Embryonic facial prominence (tissue), 1 donor: ENCODE results near the gene PDE9A.

Experiments used
- DNase-seq: peaks from one replicate; pipeline ENCODE4 v3.0.0-alpha.2; 2016; ENCODE audit errors: extremely low spot score

PDE9A gene

DNA sequence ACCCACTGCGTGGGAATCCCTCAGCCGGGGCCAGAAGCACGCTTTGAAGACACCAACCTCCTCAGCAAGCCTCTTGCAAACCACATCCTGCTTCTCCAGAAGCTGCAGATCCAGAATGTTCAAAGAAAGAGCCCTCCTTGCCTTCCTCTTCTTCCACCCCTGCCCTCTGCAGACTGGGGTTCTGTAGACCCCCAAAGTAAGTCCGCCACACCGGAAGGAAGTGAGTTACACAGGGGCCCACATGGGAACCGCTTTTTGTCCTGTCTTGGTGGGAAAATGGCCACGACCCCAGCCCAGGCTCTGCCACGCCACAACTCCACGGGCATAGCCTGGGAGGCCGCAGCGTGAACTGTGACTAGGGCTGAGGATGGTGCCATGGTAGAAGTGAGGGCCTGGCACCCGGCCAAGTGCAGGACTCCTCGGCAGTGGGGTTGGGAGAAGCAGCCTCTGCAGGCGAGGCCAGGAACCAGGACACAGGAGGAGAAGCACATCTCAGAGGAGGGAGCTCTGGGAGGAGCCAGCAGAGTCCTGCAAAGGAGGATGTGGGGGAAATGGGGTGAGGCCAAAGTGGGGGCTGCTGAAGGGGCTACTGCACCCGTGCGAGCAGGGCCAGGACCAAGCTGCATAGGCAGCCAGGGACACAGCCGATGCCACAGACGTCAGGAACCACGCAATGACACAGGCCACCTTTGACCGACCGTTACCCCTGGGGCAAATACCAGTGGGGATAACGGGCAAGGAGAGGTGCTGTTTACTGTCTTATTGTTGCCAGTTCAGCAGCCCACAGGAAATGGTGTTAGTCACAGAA is 30.9 kb downstream of the PDE9A start:
- DNase-seq: no peak

DNA sequence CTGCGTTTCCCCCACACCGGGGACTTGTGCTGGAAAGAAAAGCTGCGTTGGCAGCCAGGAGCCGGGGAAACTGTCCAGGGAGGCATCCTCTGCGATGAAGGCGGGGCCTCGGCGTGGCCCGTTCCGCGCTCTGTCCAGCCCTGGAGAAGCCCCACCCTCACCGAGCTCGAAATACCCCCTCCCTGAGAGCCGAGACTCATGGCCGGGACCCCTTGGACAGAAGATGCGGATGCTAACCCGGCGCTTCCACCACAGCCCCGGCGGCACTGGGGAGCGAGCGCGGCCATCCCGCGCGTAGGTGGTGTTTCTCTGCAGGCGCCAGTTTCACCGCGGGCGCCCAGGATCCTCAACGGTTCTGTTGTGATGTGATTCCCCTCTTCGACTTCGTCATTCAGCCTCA is 31.6 kb downstream of the PDE9A start:
- DNase-seq: no peak

DNA sequence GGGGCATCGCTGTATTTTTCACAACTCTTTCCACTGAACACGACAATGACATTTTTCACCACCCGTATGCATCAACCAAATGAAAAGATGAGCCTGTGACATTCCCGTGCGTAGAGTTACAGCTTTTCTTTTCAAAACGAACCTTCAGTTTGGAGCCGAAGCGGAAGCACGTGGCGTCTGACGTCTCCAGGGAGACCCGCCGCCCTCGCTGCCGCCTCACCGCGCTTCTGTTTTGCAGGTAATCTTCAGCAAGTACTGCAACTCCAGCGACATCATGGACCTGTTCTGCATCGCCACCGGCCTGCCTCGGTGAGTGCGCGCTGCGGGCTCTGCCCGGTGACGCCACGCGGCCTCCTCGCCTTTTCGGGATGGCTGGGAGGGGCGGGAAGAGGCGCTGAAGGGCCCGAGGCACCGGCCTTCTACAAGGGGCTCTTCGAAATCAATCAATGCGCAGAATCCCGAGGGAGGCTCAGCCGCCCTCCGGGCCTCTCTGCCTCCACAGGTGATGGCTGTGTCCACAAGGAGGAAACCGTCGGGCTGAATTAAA is 32.6 kb downstream of the PDE9A start:
- no peak for DNase-seq

DNA sequence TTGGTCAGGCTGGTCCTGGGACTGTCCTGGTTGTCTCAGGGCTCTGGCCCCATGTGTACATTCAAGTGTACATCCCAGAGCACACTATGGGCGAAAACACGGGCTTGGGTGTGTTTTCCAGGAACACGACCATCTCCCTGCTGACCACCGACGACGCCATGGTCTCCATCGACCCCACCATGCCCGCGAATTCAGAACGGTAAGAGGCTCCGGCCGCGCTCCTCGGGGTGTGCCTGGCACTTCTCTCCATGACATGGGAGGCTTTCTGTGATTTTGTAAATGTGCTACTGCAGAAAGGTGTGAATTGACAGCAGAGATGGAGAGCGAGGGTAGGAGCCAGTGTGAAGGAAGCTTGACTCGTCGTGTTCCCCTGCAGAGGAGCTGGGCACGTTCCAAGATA is 34.4 kb downstream of the PDE9A start:
- no peak for DNase-seq

DNA sequence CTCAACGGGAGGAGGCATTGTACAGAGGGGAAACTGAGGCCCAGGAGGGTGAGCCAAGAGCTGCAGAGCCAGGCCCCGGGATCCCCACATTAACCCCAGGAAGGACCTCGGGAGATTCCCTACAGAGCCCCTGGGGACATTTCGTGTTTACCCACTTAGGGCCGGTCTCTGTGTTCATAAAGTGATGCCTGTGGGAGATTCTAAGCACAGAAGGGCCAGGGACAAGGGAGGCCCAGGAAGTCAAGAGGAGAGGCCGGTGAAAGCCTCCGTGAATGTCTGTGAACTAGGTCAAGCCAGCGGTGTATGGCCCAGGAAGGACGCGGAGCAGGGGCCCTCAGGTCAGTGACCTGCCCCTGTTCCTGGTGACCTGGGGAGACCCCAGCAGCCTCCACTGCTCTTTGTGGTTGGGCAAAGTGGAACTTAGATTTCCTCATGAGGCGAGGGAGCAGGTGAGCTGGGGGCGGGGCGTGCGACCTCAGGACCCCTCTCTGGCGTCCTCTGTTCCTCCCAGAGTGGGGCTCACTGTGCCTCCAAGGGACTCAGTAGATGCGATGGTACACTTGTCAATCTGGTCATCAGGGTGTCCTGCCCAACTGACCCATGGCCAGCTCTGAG is 34.9 kb downstream of the PDE9A start:
- no peak for DNase-seq

DNA sequence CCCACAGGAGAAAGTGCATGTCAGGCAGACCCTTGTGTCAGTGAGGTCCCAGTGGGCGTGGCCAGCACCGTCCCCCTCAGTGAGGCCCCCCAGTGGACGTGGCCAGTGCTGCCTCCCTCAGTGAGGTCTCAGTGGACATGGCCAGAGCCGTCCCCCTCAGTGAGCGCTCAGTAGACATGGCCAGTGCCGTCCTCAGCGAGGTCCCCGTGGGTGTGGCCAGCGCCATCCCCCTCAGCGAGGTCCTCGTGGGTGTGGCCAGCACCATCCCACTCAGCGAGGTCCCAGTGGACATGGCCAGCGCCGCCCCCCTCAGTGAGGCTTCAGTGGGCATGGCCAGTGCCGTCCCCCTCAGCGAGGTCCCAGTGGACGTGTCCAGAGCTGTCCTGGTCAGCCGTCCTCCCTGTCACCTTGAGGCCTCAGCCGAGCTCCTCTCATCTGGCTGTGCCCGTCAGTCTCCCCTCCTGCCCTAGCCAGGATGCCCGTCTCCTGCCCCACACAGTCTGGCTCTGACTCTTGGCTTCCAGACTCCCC is 35.5 kb downstream of the PDE9A start:
- no peak for DNase-seq

DNA sequence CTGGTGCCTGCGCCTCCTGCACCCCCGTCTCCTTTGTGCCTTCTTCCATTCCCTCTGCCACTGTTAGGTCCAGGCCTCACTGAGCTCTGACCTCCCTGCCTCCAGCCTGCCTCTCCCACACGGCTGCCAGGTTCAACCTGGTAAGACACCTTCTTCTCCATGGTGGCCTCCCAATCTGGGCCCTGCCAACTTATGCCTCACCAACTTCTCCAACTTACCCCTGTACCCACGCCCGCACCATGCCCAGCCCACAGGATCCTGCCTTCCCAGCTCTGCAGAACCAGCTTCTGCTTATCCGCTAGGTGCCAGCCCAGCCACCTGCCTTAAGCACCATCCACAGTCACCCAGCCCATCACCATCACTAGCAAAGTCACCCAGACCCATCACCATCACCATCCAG is 37.2 kb downstream of the PDE9A start:
- no peak for DNase-seq

- no peak for DNase-seq
Observed at GRCh38 chr21:42691901-42692559, 38.6 kb downstream of the PDE9A start.

GRCh38 chr21:42692688-42693087 is 39.3 kb downstream of the PDE9A start:
- DNase-seq: no peak

DNA sequence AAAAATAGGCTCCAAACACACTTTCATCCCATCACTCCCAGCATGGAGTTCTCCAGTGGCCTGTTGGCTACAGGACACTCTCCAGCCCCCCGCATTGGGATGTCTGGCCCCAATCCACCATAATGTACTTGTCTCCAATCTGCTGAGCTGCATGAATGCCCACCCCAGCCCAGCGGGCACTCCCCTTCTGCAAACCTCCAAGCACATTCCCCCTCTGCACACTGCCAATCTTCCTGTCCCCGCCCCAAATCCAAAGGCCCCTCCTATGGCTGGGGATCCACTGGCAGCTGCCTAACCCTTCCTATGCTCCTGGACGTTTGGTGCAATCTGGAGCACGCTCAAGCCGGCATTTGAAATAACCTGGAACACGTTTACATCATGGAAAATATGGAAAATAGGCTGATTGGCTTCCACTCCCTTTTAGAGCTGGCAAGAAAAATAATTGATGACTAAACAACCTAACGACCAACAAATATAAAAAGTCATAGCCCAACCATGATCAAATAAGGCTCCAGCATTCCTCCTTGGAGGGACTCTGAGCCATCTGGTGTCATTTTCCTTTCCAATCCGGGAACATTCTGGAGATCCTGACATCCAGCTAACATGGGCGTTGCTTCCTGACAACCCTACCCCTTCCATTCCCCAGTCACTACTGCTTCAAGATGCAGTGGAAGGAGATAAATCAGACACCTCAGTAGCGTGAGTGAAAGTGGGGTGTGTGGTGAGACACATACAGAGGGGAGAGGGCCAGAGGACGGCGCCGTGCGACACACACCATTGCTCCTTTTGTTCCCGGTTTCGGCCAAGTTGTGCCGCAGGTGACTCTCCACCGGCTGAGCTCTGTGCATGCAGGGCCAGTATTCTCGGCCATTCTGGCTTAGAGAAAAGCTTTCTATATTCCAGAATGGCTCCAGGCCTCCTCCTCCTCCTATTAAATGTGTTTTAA is 41.6 kb downstream of the PDE9A start:
- no peak for DNase-seq

DNA sequence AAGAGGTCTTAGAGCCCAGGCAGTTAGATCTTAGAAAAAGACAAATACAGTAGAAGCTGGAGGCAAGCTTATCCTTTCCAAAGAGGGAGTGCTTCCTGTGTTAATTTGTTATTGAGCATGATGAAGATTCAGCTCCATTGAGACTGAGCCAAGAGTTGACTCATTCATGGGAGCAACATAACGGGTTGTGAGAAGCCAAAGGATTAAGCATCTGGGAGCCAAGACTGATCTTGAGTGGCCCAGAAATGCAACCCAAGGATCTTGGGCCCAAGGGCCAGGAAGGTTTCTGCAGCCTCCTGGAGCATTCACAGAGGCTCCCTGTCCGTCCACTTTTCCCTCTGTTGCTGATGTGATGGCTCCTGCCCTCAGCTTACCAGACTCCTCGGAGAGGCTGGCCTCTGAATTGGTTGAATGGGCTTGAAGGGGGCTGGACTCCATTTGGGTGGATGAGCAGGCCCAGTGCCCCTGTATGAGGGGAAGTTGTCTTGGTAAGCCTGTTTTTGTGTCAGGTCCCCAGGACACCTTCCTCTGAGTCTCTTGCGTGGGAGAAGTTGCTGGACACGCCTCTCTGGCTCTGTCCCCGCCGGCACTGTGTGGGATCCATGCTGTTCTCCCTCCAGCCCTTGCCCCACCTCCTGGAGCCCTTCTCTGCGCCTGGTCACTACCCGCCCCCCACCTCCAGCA is 42.4 kb downstream of the PDE9A start:
- no peak for DNase-seq

- DNase-seq: no peak
Observed at GRCh38 chr21:42696501-42697040, 43.1 kb downstream of the PDE9A start.

- no peak for DNase-seq
Observed at GRCh38 chr21:42698733-42699132, 45.3 kb downstream of the PDE9A start.

- DNase-seq: no peak
Observed at GRCh38 chr21:42699196-42699595, 45.8 kb downstream of the PDE9A start.

GRCh38 chr21:42701706-42702456 is 48.5 kb downstream of the PDE9A start:
- DNase-seq: no peak

GRCh38 chr21:42702720-42703119 is 49.3 kb downstream of the PDE9A start:
- DNase-seq: no peak

DNA sequence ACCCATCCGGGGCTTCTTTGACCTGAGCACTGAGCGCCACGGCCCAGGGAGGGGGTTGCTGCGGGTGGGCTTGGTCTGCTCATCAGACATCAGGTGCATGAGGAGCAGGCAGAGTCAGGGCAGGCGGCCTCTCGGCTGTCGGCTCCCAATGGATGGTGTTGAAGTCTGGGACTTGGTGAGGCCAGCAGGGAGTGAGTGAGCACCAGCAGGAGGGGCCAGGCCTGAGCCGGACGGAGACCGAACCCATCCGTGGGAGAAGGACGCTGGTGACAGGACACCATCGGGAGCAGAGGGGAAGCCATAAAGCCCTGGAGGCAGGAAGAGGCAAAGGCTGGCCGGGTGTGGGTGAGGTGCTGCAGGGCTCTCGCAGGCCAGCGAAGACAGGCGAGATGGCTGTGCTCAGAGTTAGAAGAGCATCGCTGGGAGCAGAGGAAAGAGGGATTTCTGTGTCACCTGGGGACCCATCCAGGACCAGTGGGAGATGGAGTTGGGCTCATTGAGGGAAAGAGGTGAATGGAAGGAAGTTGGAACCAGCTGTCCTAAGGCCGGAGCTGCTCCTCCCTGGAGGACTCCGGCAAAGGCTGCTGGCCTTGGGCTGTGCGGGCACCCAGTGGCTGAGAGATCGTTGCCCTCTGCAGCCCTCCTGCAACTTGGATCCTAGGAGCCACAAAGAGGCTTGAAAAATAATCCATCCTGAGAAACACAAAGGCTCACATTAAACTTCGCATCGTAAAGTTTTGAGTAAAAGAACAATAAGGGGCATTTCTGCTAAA is 49.9 kb downstream of the PDE9A start:
- no peak for DNase-seq

GRCh38 chr21:42703965-42704364 is 50.5 kb downstream of the PDE9A start:
- DNase-seq: no peak

DNA sequence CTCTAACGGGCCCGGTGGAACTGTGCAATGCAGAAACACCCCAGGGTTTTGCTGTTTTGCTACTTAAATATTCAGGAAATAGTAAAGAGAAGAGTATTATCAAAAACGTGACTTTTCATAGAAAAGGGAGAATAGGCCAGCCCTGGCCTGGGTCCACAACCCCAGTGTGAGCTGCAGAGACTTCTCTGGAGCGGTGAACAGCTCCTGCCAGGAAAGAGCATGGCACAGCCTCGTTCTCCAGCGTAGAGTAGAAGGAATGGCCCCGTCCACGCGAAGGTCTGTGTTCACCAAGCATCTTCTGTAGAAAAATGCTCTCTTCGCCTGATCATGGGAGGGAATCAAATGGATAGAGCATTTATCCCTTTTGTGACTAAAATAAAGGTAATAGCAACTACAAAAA is 51.4 kb downstream of the PDE9A start:
- DNase-seq: no peak
